Measurements from ENCODE around the gene TBC1D2. TPM values are rescaled to one million over a fixed set of nuclear protein-coding genes. Genes with fewer than 3 reads are reported as not detected.

The TBC1D2 gene
- total RNA-seq, 6 donors from 2014 or later, result 62.4 to 217 (median 119) TPM

GRCh38 chr9:98229620-98230019 is 25.8 kb downstream of the TBC1D2 start:
- WGBS, 2 donors, result 93 to 95% methylated on average over 3 of the region's 3 CpGs
- H3K27ac ChIP-seq, result peak overlapping the region in 1 of 4 donors; percentile 4
- ATAC-seq (ENCODE audit: low FRiP score in 2 of 2) (no peak), DNase-seq (no peak)
- H3K9me3 ChIP-seq, result no peaks in the 10 kb centered on the region
- H3K4me3 ChIP-seq, result no peak overlapping the region
- peaks cover 12 to 82% (median 58%) of the 10 kb centered on the region in 4 donors for H3K36me3 ChIP-seq
- no peaks in the 10 kb centered on the region for H3K27me3 ChIP-seq
- peaks cover 0 to 18% (median 4%) of the 10 kb centered on the region in 4 donors for H3K4me1 ChIP-seq
- TF ChIP-seq POLR2AphosphoS5 (IDR thresholded peaks at IDR 0.05) (no peak), POLR2A (IDR thresholded peaks at IDR 0.05) (no peak), CTCF (IDR thresholded peaks at IDR 0.05) (no peak), EP300 (IDR thresholded peaks at IDR 0.05) (no peak)

GRCh38 chr9:98229090-98229395 is 26.4 kb downstream of the TBC1D2 start:
- no peaks in the 10 kb centered on the region for H3K27me3 ChIP-seq
- H3K27ac ChIP-seq, result peak overlapping the region in 2 of 4 donors; percentile 4 to 47
- H3K36me3 ChIP-seq, result peaks cover 12 to 77% (median 55%) of the 10 kb centered on the region in 4 donors
- ATAC-seq (ENCODE audit: low FRiP score in 2 of 2), result no peak
- H3K4me3 ChIP-seq, result no peak overlapping the region
- H3K9me3 ChIP-seq, result no peaks in the 10 kb centered on the region
- no peak for TF ChIP-seq CTCF (IDR thresholded peaks at IDR 0.05)
- TF ChIP-seq EP300 (IDR thresholded peaks at IDR 0.05), result no peak
- TF ChIP-seq POLR2AphosphoS5 (IDR thresholded peaks at IDR 0.05), result no peak
- TF ChIP-seq POLR2A (IDR thresholded peaks at IDR 0.05), result no peak
- peaks cover 0 to 18% (median 4%) of the 10 kb centered on the region in 4 donors for H3K4me1 ChIP-seq
- 76 to 91% methylated on average over 4 of the region's 4 CpGs for WGBS, 2 donors
- no peak for DNase-seq

- WGBS, 2 donors, result 81 to 89% methylated on average over 8 to 10 of the region's 10 CpGs
- Histone ChIP-seq H3K4me1 (peaks cover 2 to 20% (median 6%) of the 10 kb centered on the region in 4 donors), H3K9me3 (no peaks in the 10 kb centered on the region), H3K27ac (peak overlapping the region in 1 of 4 donors; percentile 47), H3K27me3 (no peaks in the 10 kb centered on the region), H3K4me3 (no peak overlapping the region), H3K36me3 (peaks cover 12 to 73% (median 53%) of the 10 kb centered on the region in 4 donors)
- DNase-seq (no peak), ATAC-seq (ENCODE audit: low FRiP score in 2 of 2) (no peak)
- TF ChIP-seq POLR2A (IDR thresholded peaks at IDR 0.05), result no peak
- TF ChIP-seq EP300 (IDR thresholded peaks at IDR 0.05), result no peak
- no peak for TF ChIP-seq POLR2AphosphoS5 (IDR thresholded peaks at IDR 0.05)
- no peak for TF ChIP-seq CTCF (IDR thresholded peaks at IDR 0.05)
These were observed 26.9 kb downstream of the TBC1D2 start for GRCh38 chr9:98228392-98229089.

GRCh38 chr9:98227883-98228282 is 27.6 kb downstream of the TBC1D2 start:
- no peak overlapping the region for H3K4me3 ChIP-seq
- peak overlapping the region in 1 of 4 donors; percentile 27 for H3K27ac ChIP-seq
- no peaks in the 10 kb centered on the region for H3K27me3 ChIP-seq
- H3K4me1 ChIP-seq, result peaks cover 9 to 27% (median 13%) of the 10 kb centered on the region in 4 donors
- no peaks in the 10 kb centered on the region for H3K9me3 ChIP-seq
- H3K36me3 ChIP-seq, result peaks cover 8 to 67% (median 47%) of the 10 kb centered on the region in 4 donors
- ATAC-seq (ENCODE audit: low FRiP score in 2 of 2) (no peak), DNase-seq (no peak)
- TF ChIP-seq EP300 (IDR thresholded peaks at IDR 0.05), result no peak
- no peak for TF ChIP-seq CTCF (IDR thresholded peaks at IDR 0.05)
- no peak for TF ChIP-seq POLR2AphosphoS5 (IDR thresholded peaks at IDR 0.05)
- no peak for TF ChIP-seq POLR2A (IDR thresholded peaks at IDR 0.05)
- 83 to 85% methylated on average over 7 of the region's 7 CpGs for WGBS, 2 donors

GRCh38 chr9:98226957-98227356 is 28.5 kb downstream of the TBC1D2 start:
- DNase-seq (no peak), ATAC-seq (ENCODE audit: low FRiP score in 2 of 2) (no peak)
- peaks cover 6 to 63% (median 42%) of the 10 kb centered on the region in 4 donors for H3K36me3 ChIP-seq
- WGBS, 2 donors, result 83 to 84% methylated on average over 4 of the region's 4 CpGs
- peaks cover 11 to 28% (median 14%) of the 10 kb centered on the region in 4 donors for H3K4me1 ChIP-seq
- H3K27me3 ChIP-seq, result no peaks in the 10 kb centered on the region
- no peaks in the 10 kb centered on the region for H3K9me3 ChIP-seq
- H3K27ac ChIP-seq, result peak overlapping the region in 2 of 4 donors; percentile 10 to 24
- no peak overlapping the region for H3K4me3 ChIP-seq
- TF ChIP-seq POLR2AphosphoS5 (IDR thresholded peaks at IDR 0.05), result no peak
- no peak for TF ChIP-seq EP300 (IDR thresholded peaks at IDR 0.05)
- no peak for TF ChIP-seq POLR2A (IDR thresholded peaks at IDR 0.05)
- TF ChIP-seq CTCF (IDR thresholded peaks at IDR 0.05), result no peak

Data from upper lobe of left lung (tissue), 6 donors.